CD14-positive monocyte (primary cell): ENCODE data around the gene PNPLA3. TPM values are rescaled to one million over a fixed set of nuclear protein-coding genes. Genes with fewer than 3 reads are reported as not detected.

ENCODE experiments used
- DNase-seq, 3 donors: peaks; one replicate each; pipeline ENCODE4 v3.0.0-alpha.2; 2011 to 2022
- H2AFZ ChIP-seq: 2 replicates; pipeline ENCODE4 v1.6.0; 2012; ENCODE audit warnings: mild to moderate bottlenecking, low read depth, low read length, inconsistent platforms; ENCODE audit not compliant: insufficient read depth, poor library complexity, severe bottlenecking
- H3K27ac ChIP-seq, 2 donors: 1 replicate in 1 of 2; 2 replicates in 1 of 2; pipeline ENCODE4 v1.5.1; 2012 to 2013; ENCODE audit warnings: low read length in 2 of 2, control low read depth in 1 of 2, inconsistent platforms in 1 of 2, low read depth in 1 of 2, mild to moderate bottlenecking in 1 of 2
- H3K27me3 ChIP-seq, 2 donors: one replicate each; pipeline versions ENCODE4 v1.6.0 to v1.6.1; 2011 to 2013; ENCODE audit warnings: low read length in 2 of 2; ENCODE audit not compliant: control insufficient read depth in 2 of 2, insufficient read depth in 2 of 2
- H3K36me3 ChIP-seq, 2 donors: replicated peaks in 1 of 2; 1 replicate in 1 of 2; 2 replicates in 1 of 2; pipeline versions ENCODE4 v1.5.1 to v1.6.1; 2012 to 2013; ENCODE audit warnings: low read length in 2 of 2, control low read depth in 1 of 2, inconsistent platforms in 1 of 2, mild to moderate bottlenecking in 1 of 2; ENCODE audit not compliant: insufficient read depth in 2 of 2, control insufficient read depth in 1 of 2
- H3K4me1 ChIP-seq, 2 donors: 1 replicate in 1 of 2; 2 replicates in 1 of 2; pipeline versions ENCODE4 v1.5.1 to v1.6.1; 2012 to 2013; ENCODE audit warnings: low read length in 2 of 2, control low read depth in 1 of 2, inconsistent platforms in 1 of 2, mild to moderate bottlenecking in 1 of 2, moderate library complexity in 1 of 2; ENCODE audit not compliant: insufficient read depth in 2 of 2, control insufficient read depth in 1 of 2
- H3K4me2 ChIP-seq: replicated peaks from 2 replicates; pipeline ENCODE3; 2012; ENCODE audit warnings: low read length, moderate library complexity, mild to moderate bottlenecking; ENCODE audit not compliant: poor library complexity, severe bottlenecking; ENCODE audit errors: extremely low read depth
- H3K4me3 ChIP-seq, 3 experiments: fragments of 200-600 bp in 1 of 3; sonication (generic) in 1 of 3; replicated peaks in 1 of 3; 1 replicate in 2 of 3; 2 replicates in 1 of 3; pipeline ENCODE4 v1.5.1; 2011 to 2013; ENCODE audit warnings: low read length in 3 of 3, mild to moderate bottlenecking in 3 of 3, control low read depth in 2 of 3, low read depth in 2 of 3, inconsistent platforms in 1 of 3, moderate library complexity in 1 of 3
- H3K79me2 ChIP-seq: 2 replicates; pipeline ENCODE4 v1.6.0; 2012; ENCODE audit warnings: mild to moderate bottlenecking, control low read depth, inconsistent platforms, low read length, moderate library complexity; ENCODE audit not compliant: insufficient read depth
- H3K9ac ChIP-seq: 2 replicates; pipeline ENCODE4 v1.6.0; 2017; ENCODE audit warnings: low read length, mild to moderate bottlenecking; ENCODE audit not compliant: insufficient read depth, poor library complexity, severe bottlenecking
- H3K9me3 ChIP-seq, 2 donors: replicated peaks in 1 of 2; 1 replicate in 1 of 2; 2 replicates in 1 of 2; pipeline versions ENCODE4 v1.5.1 to v1.6.1; 2012 to 2013; ENCODE audit warnings: low read length in 2 of 2, control low read depth in 1 of 2; ENCODE audit not compliant: control insufficient read depth in 1 of 2, insufficient read depth in 1 of 2
- H4K20me1 ChIP-seq: 2 replicates; pipeline ENCODE4 v1.6.0; 2012; ENCODE audit warnings: mild to moderate bottlenecking, low read length, control low read depth, moderate library complexity; ENCODE audit not compliant: insufficient read depth
- H3K27ac Mint-ChIP-seq, 7 donors: one replicate each; pipeline ENCODE4 v1.8.0; 2020; ENCODE audit warnings: mild to moderate bottlenecking in 7 of 7, mixed read lengths in 7 of 7, moderate library complexity in 6 of 7, inconsistent platforms in 2 of 7
- H3K27me3 Mint-ChIP-seq, 3 donors: one replicate each; pipeline ENCODE4 v1.8.0; 2021 to 2022; ENCODE audit warnings: low read depth in 3 of 3, mild to moderate bottlenecking in 3 of 3, mixed read lengths in 3 of 3, moderate library complexity in 3 of 3, inconsistent platforms in 1 of 3
- H3K36me3 Mint-ChIP-seq, 2 donors: one replicate each; pipeline ENCODE4 v1.8.0; 2020; ENCODE audit warnings: mixed read lengths in 2 of 2, inconsistent platforms in 1 of 2, mild to moderate bottlenecking in 1 of 2
- H3K4me1 Mint-ChIP-seq: one replicate; pipeline ENCODE4 v1.8.0; 2020; ENCODE audit warnings: mild to moderate bottlenecking, mixed read lengths
- H3K4me3 Mint-ChIP-seq, 2 donors: one replicate each; pipeline ENCODE4 v1.8.0; 2020; ENCODE audit warnings: mild to moderate bottlenecking in 2 of 2, mixed read lengths in 2 of 2, moderate library complexity in 1 of 2
- H3K9me3 Mint-ChIP-seq, 7 donors: one replicate each; pipeline ENCODE4 v1.8.0; 2020 to 2022; ENCODE audit warnings: mixed read lengths in 7 of 7, mild to moderate bottlenecking in 6 of 7, moderate library complexity in 6 of 7, inconsistent platforms in 2 of 7
- WGBS: methylation state at CpG from one replicate; pipeline ENCODE4 v1.1.5; 2013; ENCODE audit warnings: missing lambda C conversion rate; ENCODE audit not compliant: insufficient coverage; 5-methylcytosine and 5-hydroxymethylcytosine counted together
- intact Hi-C, 2 donors: fragments of 100-400 bp; cut with micrococcal nuclease; formaldehyde crosslinking; loops; one replicate each; pipeline versions ENCODE4 v1.15.0 to v1.15.1; 2023
- polyA plus RNA-seq, 3 donors: library from polyadenylated mRNA; depleted of rRNA in 1 of 3; unstranded in 2 of 3; stranded (reverse) in 1 of 3; fragments of 300-500 nt in 2 of 3; fragments of >200 nt in 1 of 3; fragmentation: Illumina TruSeq in 2 of 3; gene quantifications; 1 replicate in 2 of 3; 2 replicates in 1 of 3; pipeline ENCODE4 v1.2.3, GENCODE V29; 2012 to 2021
- TF ChIP-seq, protein P1 (sequence below): fragments of 200-600 bp; IDR thresholded peaks from one replicate; pipeline ENCODE4 v1.8.0; 2022; ENCODE audit warnings: antibody characterized with exemption, mild to moderate bottlenecking

Gene PNPLA3
- polyA plus RNA-seq, 3 donors, result not detected

DNA sequence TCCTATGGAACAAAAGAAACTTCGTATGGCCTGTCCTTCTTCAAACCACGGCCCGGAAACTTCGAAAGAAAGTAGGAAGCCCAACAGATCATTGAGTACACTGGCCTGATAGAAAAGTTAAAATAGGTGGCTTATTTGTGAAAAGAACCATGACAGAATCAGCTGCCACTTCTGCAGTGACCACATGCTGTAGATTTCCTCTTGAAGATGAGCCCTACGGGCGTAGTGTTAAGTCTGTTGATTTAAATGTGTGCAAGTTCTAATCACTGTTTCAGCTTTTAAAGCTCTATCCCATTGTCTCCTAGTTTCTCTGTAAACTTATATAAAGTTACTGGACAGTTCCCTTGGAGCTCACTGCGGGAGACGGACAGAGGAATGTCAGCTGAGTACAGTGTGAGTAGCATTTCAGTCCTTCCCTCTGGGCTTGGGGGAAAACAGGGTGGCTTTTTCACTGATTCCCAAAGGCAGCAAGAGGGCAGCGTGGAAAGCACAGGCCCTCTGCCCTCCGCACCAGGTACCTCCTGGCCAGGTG lies 49.4 kb downstream of the PNPLA3 start:
- no peaks in the 10 kb centered on the region for H3K27me3 Mint-ChIP-seq
- Histone ChIP-seq H3K9me3 (no peaks in the 10 kb centered on the region), H3K79me2 (no peaks in the 10 kb centered on the region), H3K4me3 (no peak overlapping the region), H3K4me2 (no peak overlapping the region), H3K27me3 (no peaks in the 10 kb centered on the region), H3K27ac (no peak overlapping the region), H4K20me1 (no peaks in the 10 kb centered on the region), H3K4me1 (no peaks in the 10 kb centered on the region), H3K9ac (no peak overlapping the region), H3K36me3 (peaks cover 97 to 98% of the 10 kb centered on the region in 2 donors), H2AFZ (no peak overlapping the region)
- H3K4me1 Mint-ChIP-seq, result no peaks in the 10 kb centered on the region
- DNase-seq, result no peak
- peaks cover 0 to 2% (median 0%) of the 10 kb centered on the region in 7 donors for H3K9me3 Mint-ChIP-seq
- H3K27ac Mint-ChIP-seq, result peak overlapping the region in 1 of 7 donors; percentile 32
- TF ChIP-seq, protein P1, sequence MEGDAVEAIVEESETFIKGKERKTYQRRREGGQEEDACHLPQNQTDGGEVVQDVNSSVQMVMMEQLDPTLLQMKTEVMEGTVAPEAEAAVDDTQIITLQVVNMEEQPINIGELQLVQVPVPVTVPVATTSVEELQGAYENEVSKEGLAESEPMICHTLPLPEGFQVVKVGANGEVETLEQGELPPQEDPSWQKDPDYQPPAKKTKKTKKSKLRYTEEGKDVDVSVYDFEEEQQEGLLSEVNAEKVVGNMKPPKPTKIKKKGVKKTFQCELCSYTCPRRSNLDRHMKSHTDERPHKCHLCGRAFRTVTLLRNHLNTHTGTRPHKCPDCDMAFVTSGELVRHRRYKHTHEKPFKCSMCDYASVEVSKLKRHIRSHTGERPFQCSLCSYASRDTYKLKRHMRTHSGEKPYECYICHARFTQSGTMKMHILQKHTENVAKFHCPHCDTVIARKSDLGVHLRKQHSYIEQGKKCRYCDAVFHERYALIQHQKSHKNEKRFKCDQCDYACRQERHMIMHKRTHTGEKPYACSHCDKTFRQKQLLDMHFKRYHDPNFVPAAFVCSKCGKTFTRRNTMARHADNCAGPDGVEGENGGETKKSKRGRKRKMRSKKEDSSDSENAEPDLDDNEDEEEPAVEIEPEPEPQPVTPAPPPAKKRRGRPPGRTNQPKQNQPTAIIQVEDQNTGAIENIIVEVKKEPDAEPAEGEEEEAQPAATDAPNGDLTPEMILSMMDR, result no peak
- intact Hi-C loops, result no loop called here
- 95% methylated on average over 8 of the region's 10 CpGs for WGBS
- no peak overlapping the region for H3K4me3 Mint-ChIP-seq
- peaks cover 87 to 96% of the 10 kb centered on the region in 2 donors for H3K36me3 Mint-ChIP-seq

DNA sequence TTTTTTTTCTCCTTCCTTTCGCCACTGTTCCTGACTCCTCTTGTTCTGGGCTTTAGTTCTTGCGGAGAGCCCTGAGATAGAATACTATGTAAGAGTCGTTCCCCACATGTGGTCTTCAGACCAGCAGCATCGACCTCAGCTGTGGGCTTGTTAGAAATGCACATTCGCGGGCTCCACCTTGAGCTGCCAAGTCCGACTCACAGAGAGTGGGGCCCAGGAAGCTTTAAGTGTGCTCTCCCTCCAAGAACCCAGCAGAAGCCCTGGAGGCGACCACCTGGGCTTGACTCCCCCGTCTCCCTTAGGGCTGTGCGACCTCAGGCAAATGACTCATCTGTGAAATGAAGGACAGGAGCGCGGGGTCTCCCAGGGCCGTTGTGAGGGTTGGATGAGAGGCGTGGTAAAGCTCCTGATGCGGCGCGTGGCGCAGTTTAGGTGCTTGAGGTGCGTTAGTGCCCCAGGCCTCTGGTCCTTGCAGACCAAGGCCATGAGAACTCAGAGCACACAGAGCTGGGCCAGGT lies 50.5 kb downstream of the PNPLA3 start:
- no peaks in the 10 kb centered on the region for H3K9me3 ChIP-seq
- H3K4me1 ChIP-seq, result no peaks in the 10 kb centered on the region
- no peaks in the 10 kb centered on the region for H3K27me3 Mint-ChIP-seq
- no peak overlapping the region for H3K27ac Mint-ChIP-seq
- H3K36me3 ChIP-seq, result peaks cover 94 to 97% of the 10 kb centered on the region in 2 donors
- H3K4me3 ChIP-seq, result no peak overlapping the region
- H3K36me3 Mint-ChIP-seq, result peaks cover 87 to 96% of the 10 kb centered on the region in 2 donors
- peaks cover 0 to 2% (median 0%) of the 10 kb centered on the region in 7 donors for H3K9me3 Mint-ChIP-seq
- TF ChIP-seq, protein P1, result no peak
- no peak for DNase-seq
- H3K9ac ChIP-seq, result no peak overlapping the region
- H2AFZ ChIP-seq, result no peak overlapping the region
- no peaks in the 10 kb centered on the region for H3K4me1 Mint-ChIP-seq
- no peak overlapping the region for H3K4me3 Mint-ChIP-seq
- intact Hi-C loops, result no loop called here
- H4K20me1 ChIP-seq, result no peaks in the 10 kb centered on the region
- H3K27me3 ChIP-seq, result no peaks in the 10 kb centered on the region
- WGBS, result 93% methylated on average over 18 of the region's 19 CpGs
- H3K4me2 ChIP-seq, result no peak overlapping the region
- no peak overlapping the region for H3K27ac ChIP-seq
- H3K79me2 ChIP-seq, result no peaks in the 10 kb centered on the region
